HG03025 (cell line): ENCODE data around the gene TCEA2.

ENCODE experiments used
- ATAC-seq: cut with Tn5 transposase; IDR thresholded peaks from one replicate; pipeline ENCODE4 v1.9.1; 2021; ENCODE audit warnings: mild to moderate bottlenecking, moderate library complexity; ENCODE audit not compliant: unreplicated experiment, low FRiP score

TCEA2 gene

DNA sequence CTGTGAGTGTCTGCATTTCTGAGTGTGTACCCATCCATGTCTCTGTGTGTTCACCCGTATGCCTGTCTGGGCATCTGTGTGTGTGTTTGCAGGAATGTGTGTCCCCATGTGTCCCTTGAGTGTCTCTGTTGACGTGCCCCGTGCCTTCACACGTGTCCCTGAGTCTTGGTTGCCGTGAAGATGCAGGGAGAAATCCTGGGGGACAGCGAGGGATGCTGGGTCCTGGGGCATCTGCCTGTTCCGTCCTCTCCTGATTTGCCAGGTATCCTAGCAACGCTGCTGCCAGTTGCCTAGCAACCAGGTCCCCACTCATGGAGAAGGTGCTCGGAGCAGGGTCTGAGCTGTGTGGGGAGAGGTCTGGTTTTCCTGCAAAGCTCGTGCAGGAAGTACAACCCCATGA is 27.2 kb downstream of the TCEA2 start:
- ATAC-seq: no peak

DNA sequence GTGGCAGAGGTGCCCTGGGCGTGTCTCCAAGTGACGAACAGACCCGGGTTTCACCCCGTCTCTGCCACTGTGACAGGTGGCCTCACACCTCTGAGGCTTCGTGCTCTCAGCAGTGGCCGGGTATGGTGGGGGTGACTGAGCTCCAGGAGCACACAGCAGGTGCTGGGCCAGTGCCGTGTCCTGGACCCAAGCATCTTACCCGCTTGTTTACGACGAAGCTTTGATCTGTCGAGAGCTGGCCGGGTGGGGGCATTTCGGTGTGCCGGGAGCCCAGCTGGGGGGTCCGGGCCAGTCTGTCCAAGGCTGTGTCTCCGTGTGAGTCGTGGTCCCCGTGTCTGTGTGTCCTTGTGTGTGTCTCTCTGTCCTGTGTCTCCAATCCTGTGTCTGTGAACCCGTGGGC is 28.3 kb downstream of the TCEA2 start:
- no peak for ATAC-seq

DNA sequence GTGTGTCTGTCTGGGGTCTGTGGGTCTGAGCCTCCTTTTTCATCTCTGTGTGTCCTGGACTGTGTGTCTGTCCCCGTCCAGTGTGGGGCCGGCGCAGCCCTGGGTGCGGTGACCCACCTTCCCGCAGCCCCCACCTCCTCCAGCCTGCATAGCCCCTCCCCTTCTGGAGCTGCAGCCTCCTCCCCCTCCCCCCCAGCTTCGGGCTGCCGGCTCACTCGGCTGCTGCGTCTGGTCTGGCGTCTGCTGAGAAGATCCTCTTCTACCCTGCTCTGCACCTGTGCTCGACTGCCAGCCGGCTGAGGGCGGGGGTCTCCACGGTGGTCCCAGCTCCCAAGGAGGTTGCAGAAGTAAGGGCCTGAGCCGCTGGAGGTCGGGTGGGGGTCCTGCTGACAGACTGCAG is 28.8 kb downstream of the TCEA2 start:
- no peak for ATAC-seq

DNA sequence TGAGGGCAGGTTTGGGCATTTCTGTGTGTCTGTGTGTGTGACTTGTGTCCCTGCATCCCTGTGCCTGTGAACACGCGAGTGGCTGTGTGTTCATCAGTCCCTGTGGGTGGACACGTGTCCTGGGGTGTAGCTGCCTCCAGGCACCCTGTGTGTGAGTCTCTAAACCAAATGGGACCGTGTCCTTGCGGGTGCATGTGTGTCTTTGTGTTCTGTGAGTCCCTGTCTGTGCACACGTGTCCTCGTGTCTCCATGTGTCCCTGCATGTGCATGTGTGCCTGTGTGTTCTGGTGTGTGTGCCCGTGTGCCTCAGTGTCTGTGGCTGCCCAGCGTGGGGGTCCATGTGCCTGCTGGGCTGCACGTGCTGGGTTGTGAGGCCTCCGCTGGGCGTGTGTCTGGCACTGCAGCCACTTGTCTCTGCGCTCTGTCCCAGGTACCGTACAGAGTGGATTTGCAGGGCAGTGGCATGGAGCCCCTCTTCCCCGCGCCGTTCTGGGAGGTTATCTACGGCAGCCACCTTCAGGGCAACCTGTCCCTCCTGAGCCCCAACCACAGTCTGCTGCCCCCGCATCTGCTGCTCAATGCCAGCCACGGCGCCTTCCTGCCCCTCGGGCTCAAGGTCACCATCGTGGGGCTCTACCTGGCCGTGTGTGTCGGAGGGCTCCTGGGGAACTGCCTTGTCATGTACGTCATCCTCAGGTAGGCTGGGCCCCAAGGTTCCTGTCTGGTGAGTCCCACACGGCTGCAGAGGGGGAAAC is 29.4 kb downstream of the TCEA2 start:
- no peak for ATAC-seq

DNA sequence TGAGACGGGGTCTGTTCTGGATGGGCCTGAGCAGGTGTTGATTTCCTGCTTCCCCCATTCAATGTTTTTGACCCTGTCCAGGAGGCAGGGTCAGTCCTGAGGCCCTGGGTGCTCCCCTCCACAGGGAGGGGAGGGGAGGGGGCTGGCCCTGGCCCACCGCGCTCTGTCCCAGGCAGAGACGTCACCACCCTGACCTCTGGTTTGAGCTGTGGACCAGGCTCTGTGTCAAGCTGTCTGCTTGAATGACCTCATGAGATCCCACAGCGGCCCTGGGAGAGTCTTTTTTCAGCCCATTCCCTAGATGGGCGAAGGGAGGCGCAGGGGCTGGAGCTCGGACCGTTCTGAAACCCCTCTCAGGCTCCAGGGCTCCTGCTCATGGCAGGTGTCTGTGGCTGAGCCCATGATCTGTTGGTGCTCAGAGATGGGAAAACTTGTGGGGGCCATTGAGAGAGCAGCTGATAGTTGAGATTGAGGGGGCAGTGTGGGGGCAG is 30.1 kb downstream of the TCEA2 start:
- no peak for ATAC-seq

DNA sequence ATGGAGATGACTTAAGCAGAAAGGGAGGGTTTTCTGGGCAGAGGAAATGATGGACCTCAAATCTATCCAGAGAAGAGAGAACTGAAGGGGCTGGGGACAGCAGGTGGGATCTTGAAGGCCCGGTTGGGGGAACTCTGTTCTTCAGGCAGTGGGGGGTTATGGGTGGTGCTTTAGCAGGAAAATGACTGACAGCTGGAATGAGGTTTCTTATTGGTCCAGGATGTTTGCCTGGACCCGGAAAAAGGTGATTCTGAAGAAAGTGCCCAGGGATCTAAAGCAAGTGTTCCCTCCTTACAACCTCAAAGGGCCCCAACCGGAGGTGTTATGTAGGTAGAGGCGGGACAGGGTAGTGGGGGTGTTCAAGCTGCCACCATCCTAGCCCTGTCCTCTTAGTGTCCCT is 32.5 kb downstream of the TCEA2 start:
- no peak for ATAC-seq

DNA sequence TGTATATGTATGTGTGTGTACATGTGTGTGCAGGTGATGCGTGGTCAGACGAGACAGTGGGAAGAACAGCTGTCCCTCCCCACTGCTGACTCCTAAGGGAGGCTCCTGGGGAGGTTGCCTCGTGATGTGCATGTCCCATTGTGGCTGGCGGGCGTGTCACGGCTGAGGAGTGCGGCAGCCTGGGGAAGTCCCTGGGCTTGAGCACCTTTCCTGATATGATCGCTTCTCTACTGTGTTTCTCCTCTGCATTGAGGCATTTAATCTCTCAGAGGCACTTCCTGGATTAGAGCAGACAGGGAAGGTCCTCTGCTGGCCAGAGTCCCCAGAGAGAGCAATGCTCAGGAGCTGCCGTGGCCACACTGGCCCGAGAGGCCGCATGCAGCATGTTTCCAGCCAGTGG is 32.9 kb downstream of the TCEA2 start:
- ATAC-seq: no peak

DNA sequence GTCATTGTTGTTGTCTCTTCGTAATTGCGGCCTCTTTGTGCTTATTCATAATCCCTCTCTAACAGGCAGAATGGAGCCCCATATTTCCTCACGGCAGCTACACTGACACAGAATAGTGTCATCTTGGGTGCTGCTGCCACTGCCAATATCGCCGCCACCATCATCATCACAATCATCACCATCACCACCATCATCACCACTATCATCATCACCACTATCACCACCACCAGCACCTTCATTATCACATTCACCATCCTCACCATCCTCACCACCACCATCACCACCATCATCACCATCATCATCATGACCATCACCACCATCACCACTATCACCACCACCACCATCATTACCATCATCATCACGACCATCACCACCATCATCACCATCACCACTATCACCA is 33.5 kb downstream of the TCEA2 start:
- no peak for ATAC-seq

DNA sequence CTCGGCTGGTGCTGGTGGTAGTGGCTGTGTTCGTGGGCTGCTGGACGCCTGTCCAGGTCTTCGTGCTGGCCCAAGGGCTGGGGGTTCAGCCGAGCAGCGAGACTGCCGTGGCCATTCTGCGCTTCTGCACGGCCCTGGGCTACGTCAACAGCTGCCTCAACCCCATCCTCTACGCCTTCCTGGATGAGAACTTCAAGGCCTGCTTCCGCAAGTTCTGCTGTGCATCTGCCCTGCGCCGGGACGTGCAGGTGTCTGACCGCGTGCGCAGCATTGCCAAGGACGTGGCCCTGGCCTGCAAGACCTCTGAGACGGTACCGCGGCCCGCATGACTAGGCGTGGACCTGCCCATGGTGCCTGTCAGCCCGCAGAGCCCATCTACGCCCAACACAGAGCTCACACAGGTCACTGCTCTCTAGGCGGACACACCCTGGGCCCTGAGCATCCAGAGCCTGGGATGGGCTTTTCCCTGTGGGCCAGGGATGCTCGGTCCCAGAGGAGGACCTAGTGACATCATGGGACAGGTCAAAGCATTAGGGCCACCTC is 35.5 kb downstream of the TCEA2 start:
- ATAC-seq: no peak

GRCh38 chr20:64099086-64099786 is 36.2 kb downstream of the TCEA2 start:
- ATAC-seq: no peak

DNA sequence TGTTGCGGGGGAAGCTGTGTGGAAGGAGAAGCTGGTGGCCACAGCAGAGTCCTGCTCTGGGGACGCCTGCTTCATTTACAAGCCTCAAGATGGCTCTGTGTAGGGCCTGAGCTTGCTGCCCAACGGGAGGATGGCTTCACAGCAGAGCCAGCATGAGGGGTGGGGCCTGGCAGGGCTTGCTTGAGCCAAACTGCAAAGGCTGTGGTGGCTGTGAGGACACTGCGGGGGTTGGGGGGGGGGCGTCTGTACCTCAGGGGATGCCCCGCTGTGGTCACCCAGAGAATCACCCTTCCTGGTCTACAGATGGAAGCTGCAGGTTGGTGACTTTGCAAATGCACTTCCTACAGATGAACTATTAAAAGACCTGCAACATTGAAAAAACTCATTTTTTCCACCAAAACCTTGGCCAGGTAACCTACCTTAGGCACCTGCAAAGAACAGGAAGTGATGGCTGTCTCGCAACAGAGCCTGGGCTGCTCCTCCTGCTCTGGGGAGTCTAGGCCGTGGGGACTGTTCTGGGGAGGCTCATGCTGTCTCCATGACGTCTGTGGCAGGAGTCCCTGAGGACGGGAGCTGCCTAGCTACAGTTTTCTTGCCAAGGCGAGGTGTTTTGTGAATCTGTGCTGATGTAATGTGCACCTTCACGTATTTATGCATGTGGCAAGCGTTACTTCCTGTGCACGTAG is 37.0 kb downstream of the TCEA2 start:
- no peak for ATAC-seq

DNA sequence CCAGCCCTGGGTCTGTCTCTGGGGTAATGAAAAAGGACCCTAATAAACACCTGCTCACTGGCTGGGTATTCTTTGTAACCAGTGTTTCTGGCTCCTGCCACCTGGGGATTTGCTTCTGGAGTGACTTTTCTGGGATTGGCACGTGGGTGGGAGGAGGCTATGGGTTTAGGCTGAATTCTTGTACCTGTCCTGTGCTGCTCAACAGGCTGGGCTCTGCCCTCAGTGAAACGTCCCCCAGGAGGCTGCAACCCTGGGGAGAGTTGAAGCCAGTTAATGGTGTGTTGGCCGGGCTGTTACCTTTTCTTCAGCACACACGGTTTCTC is 37.5 kb downstream of the TCEA2 start:
- ATAC-seq: no peak

- no peak for ATAC-seq
Measured at GRCh38 chr20:64100946-64101688, 38.1 kb downstream of the TCEA2 start.

DNA sequence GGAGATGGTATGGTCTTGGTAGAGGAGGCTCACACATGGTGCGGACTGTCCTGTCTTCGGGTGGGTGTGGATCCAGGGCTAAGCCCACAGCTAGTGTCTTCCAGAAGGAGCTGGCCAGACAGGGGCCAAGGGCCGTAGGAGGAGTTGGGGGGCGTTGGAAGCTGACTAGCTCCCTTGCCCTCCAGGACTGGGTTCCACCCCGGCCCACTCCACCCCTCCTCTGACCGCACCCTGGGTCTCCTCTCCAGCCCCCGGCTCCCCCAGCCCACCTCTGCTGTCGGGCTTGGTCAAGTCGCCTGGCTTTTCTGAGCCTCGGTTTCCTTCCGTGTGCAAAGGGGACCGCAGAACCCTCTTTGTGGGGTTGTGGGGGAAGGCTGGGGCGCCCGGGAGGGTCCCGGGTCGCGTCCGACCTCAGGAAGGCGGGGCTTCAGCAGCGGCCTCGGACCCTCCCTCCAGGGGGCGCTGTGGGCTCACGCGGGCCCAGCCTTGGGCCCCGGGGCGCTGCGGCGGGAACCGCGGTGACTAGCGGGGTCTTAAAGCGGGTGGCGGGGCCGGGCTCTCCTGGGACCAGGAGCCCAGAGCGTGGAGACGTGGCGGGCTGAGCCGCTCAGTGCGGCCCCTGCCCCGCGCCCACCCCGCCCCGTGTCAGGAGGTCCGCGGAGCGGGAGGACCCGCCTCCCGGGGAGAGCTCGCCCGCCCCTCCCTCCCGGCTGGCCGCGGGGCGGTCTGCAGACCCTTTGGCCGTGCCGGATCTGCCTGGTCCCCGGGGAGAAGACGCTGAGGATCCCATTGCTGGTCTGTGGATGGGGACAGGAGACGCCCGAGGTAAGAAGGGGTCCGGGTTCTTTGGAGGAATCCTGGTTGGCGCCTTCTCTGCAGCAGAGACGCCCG is 39.0 kb downstream of the TCEA2 start:
- ATAC-seq: no peak

DNA sequence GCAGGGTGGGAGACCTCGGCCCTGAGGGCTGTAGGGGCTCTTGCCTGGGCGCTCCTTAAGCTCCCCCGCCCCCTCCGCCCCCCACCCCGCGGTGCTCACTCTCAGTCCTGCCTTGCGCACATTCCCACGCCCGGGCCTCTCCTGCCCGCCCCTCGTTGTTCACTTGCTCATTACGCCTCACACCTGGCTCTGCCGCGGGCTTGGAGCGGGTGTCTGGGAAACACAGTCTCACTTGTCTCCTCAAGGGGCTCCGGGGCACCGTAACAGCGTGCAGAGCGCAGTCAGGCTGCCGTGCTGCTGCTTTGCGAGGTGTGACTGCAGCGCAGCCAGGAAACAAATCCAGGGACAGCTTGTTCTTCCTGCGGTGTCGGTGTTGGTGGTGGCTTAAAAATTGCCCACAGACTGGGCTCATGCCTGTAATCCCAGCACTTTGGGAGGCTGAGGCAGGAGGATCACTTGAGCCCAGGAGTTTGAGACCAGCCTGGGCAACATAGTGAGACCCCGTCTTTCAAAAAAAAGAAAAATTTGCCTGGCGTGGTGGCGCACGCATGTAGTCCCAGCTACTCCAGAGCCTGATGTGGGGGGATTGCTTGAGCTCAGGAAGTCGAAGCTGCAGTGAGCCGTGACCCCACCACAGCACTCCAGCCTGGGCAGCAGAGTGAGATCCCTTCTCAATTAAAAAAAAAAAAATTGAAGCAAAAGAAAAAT is 39.8 kb downstream of the TCEA2 start:
- no peak for ATAC-seq

DNA sequence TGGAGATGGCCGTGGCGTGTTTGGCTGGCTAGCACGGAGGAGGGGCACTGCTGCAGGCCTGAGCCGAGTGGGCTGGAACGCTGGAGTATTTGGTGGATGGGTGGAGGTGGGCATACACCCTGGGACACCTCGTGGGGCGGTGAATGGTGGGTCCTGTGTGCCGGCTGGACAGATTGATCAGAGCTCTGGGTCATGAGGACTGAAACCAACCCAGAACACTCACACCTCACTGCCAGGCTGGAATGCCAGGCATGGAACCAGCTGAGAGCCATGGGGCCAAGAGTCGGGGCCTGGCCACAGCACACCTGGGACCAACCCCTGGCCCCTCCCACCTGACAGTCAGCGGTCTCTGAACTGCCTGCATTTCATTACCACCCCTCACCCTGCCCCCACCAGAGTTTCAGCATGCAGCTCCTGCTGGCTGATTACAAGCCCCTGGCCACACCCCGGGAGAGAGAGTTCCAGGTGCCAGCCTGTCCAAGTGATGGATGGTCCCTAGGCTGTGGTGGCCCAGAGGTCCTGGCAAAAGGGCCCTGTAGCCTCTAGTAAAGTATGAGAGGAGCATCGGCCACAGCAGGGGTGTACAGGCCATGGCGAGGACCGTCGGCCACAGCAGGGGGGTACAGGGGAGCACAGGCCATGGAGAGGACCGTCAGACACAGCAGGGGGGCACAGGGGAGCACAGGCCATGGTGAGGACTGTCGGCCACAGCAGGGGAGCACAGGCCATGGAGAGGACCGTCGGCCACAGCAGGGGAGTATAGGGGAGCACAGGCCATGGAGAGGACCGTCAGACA is 41.1 kb downstream of the TCEA2 start:
- ATAC-seq: no peak

- no peak for ATAC-seq
Measured at GRCh38 chr20:64104667-64105451, 41.9 kb downstream of the TCEA2 start.
